ENCODE results near the gene DOCK9.

The DOCK9 gene

GRCh38 chr13:98941536-98941935, 36.3 kb downstream of the DOCK9 start:
- DNase-seq: no peak

GRCh38 chr13:98941126-98941525, 36.7 kb downstream of the DOCK9 start:
- DNase-seq: no peak

GRCh38 chr13:98940325-98941001, 37.4 kb downstream of the DOCK9 start:
- DNase-seq: no peak

GRCh38 chr13:98939660-98940191, 38.1 kb downstream of the DOCK9 start:
- peak; percentile 9 for DNase-seq

GRCh38 chr13:98938801-98939200, 39.1 kb downstream of the DOCK9 start:
- DNase-seq: no peak

- peak; percentile 26 for DNase-seq
These were observed 39.9 kb downstream of the DOCK9 start for GRCh38 chr13:98937911-98938381.

- DNase-seq: no peak
These were observed 43.6 kb downstream of the DOCK9 start for GRCh38 chr13:98934243-98934642.

- DNase-seq: no peak
These were observed 47.7 kb downstream of the DOCK9 start for GRCh38 chr13:98930151-98930591.

- DNase-seq: peak; percentile 64
These were observed 49.6 kb downstream of the DOCK9 start for GRCh38 chr13:98927951-98928927.

- no peak for DNase-seq
These were observed 51.9 kb downstream of the DOCK9 start for GRCh38 chr13:98925949-98926348.

GRCh38 chr13:98923641-98924397, 54.0 kb downstream of the DOCK9 start:
- no peak for DNase-seq

- no peak for DNase-seq
These were observed 55.6 kb downstream of the DOCK9 start for GRCh38 chr13:98922306-98922705.

GRCh38 chr13:98921786-98922185, 56.1 kb downstream of the DOCK9 start:
- DNase-seq: no peak

GRCh38 chr13:98921015-98921580, 56.8 kb downstream of the DOCK9 start:
- no peak for DNase-seq

GRCh38 chr13:98919566-98919965, 58.3 kb downstream of the DOCK9 start:
- DNase-seq: no peak

GRCh38 chr13:98918771-98919170, 59.1 kb downstream of the DOCK9 start:
- no peak for DNase-seq

GRCh38 chr13:98917116-98917515, 60.7 kb downstream of the DOCK9 start:
- no peak for DNase-seq

GRCh38 chr13:98916403-98916802, 61.5 kb downstream of the DOCK9 start:
- no peak for DNase-seq

GRCh38 chr13:98915981-98916380, 61.9 kb downstream of the DOCK9 start:
- DNase-seq: no peak

- DNase-seq: no peak
These were observed 62.3 kb downstream of the DOCK9 start for GRCh38 chr13:98915563-98915962.

GRCh38 chr13:98913741-98914140, 64.1 kb downstream of the DOCK9 start:
- DNase-seq: no peak

GRCh38 chr13:98912846-98913245, 65.0 kb downstream of the DOCK9 start:
- DNase-seq: no peak
